Measurements from ENCODE around the gene CDHR5.
"Not testable (repeated sequence)": the region's sequence is repeated elsewhere in the genome, so short reads cannot be mapped to it uniquely, and the experiment has no call there.

DNA sequence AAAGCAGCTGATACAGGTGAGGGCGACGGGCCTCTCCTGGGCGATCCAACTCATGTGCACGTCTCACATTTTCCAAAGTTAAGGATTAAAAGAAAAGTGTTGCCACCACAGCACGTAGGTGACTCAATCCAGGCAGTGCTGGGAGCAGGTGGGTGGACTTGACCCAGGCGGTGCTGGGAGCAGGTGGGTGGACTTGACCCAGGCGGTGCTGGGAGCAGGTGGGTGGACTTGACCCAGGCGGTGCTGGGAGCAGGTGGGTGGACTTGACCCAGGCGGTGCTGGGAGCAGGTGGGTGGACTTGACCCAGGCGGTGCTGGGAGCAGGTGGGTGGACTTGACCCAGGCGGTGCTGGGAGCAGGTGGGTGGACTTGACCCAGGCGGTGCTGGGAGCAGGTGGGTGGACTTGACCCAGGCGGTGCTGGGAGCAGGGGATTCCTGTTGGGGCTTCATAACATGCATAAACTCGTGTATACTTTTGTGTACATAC, 23.0 kb upstream of the CDHR5 start:
- TF ChIP-seq POLR2A, CTCF (IDR thresholded peaks at IDR 0.05): not testable (repeated sequence)
